ENCODE data around the gene IKZF2.
A peak's percentile ranks its signal among the peaks of the same experiment; 100 is the strongest.

Gene IKZF2

DNA sequence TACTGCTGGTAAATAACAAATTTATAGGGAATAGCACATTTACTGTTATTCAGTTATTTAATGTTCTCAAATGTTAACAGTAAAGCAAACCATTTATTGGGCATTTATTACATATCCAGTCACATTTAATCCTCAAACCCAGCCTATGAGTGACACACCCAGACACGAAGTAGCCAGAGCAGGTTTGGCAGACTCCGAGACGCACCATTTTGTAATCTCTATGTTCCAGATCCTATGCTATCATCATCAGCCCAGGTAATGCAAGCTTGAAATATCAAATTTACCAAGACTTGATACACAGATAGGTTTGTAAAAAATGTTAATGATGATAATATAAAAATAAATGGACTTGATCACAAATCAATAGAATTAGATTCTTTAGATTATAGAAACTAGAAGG, 131.1 kb downstream of the IKZF2 start:
- DNase-seq (ENCODE audit: insufficient read length) (no peak), FAIRE-seq (no peak)
- no peak for TF ChIP-seq POLR2AphosphoS5 (IDR thresholded peaks at IDR 0.05; ENCODE audit: low read depth, low read length)
- TF ChIP-seq TAF1 (IDR thresholded peaks at IDR 0.05; ENCODE audit: borderline replicate concordance, low read depth, low read length): no peak
- no peak for TF ChIP-seq POLR2A (IDR thresholded peaks at IDR 0.05; ENCODE audit: low read depth, low read length)

- no peak for DNase-seq (ENCODE audit: insufficient read length)
- FAIRE-seq: peak; percentile 63
- TF ChIP-seq POLR2AphosphoS5 (IDR thresholded peaks at IDR 0.05; ENCODE audit: low read depth, low read length): no peak
- no peak for TF ChIP-seq TAF1 (IDR thresholded peaks at IDR 0.05; ENCODE audit: borderline replicate concordance, low read depth, low read length)
- no peak for TF ChIP-seq POLR2A (IDR thresholded peaks at IDR 0.05; ENCODE audit: low read depth, low read length)
Measured at GRCh38 chr2:213019368-213019767, 132.0 kb downstream of the IKZF2 start.

GRCh38 chr2:213018340-213018901, 133.0 kb downstream of the IKZF2 start:
- TF ChIP-seq POLR2AphosphoS5 (IDR thresholded peaks at IDR 0.05; ENCODE audit: low read depth, low read length): no peak
- TF ChIP-seq POLR2A (IDR thresholded peaks at IDR 0.05; ENCODE audit: low read depth, low read length): 0 out of 2 replicates have a peak, but pooled peaks have one; percentile 33
- FAIRE-seq (peak; percentile 82), DNase-seq (ENCODE audit: insufficient read length) (no peak)

DNA sequence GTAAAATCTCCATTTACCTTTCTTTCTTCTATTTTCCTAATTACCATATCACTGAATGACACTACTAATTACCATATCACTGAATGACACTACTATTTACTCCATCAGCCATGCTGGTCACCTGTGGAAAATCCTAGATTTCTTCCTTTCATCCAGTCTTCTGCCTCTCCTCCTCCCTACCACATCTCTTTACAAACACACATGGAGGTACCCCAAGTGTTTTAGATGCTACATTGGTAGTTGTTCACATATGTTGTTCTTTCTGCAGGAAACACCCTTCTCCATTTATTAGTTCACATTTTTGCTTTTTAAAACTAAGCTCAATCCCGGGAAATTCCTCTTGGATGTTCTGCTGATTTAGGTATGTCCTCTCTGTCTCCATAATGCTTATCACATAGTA, 134.0 kb downstream of the IKZF2 start:
- FAIRE-seq (no peak), DNase-seq (ENCODE audit: insufficient read length) (no peak)
- TF ChIP-seq POLR2A (IDR thresholded peaks at IDR 0.05; ENCODE audit: low read depth, low read length): 0 out of 2 replicates have a peak, but pooled peaks have one; percentile 37
- no peak for TF ChIP-seq TAF1 (IDR thresholded peaks at IDR 0.05; ENCODE audit: borderline replicate concordance, low read depth, low read length)

GRCh38 chr2:213016984-213017351, 134.4 kb downstream of the IKZF2 start:
- DNase-seq (ENCODE audit: insufficient read length) (no peak), FAIRE-seq (no peak)
- no peak for TF ChIP-seq POLR2A (IDR thresholded peaks at IDR 0.05; ENCODE audit: low read depth, low read length)
- TF ChIP-seq TAF1 (IDR thresholded peaks at IDR 0.05; ENCODE audit: borderline replicate concordance, low read depth, low read length): no peak
- TF ChIP-seq POLR2AphosphoS5 (IDR thresholded peaks at IDR 0.05; ENCODE audit: low read depth, low read length): no peak

DNA sequence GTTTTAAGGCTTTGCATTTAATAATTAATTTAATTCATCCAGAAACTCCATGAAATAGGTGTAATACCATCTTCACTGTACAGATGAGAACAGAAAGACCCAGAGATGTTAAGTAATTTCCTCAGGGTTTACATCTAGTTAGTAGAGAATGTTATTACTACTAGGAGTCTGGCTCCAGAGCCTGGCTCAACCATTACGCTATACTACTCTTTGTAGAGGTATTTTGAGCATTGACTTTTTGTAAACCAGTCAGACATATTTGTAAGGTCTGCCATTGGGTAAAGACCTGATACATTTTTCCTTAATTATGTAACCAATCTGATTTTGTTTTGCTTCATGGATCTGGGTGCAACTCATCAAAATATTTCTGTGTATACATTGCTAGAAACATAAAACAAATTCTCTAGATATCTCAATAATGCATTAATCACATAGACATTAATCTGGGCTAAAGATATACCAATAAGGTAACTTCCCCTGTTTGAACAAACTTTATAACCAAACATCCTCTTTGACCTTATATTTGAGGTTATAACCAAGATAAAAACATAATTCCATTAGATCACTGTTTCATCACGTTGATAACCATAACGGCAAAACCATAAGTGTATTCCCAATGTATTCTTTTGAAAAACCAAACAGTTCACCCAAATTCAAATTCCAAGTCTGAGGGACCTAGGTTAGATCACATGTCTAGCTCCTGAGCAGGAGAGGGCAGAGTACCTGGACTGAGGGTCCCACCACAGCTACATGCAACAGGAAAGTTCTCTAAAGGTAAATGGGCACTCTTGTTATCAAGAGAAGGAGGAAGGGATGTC, 135.0 kb downstream of the IKZF2 start:
- TF ChIP-seq POLR2A (IDR thresholded peaks at IDR 0.05; ENCODE audit: low read depth, low read length): 0 out of 2 replicates have a peak, but pooled peaks have one; percentile 23
- TF ChIP-seq TAF1 (IDR thresholded peaks at IDR 0.05; ENCODE audit: borderline replicate concordance, low read depth, low read length): no peak
- peak; percentile 44; the same call in 1 of the 2 replicates for TF ChIP-seq POLR2AphosphoS5 (IDR thresholded peaks at IDR 0.05; ENCODE audit: low read depth, low read length)
- DNase-seq (ENCODE audit: insufficient read length) (no peak), FAIRE-seq (peak; percentile 91)

GRCh38 chr2:213015387-213016165, 135.8 kb downstream of the IKZF2 start:
- FAIRE-seq: peak; percentile 97
- no peak for DNase-seq (ENCODE audit: insufficient read length)
- TF ChIP-seq POLR2AphosphoS5 (IDR thresholded peaks at IDR 0.05; ENCODE audit: low read depth, low read length) (peak; percentile 60), TAF1 (IDR thresholded peaks at IDR 0.05; ENCODE audit: borderline replicate concordance, low read depth, low read length) (no peak), POLR2A (IDR thresholded peaks at IDR 0.05; ENCODE audit: low read depth, low read length) (peak; percentile 53)

- no peak for TF ChIP-seq TAF1 (IDR thresholded peaks at IDR 0.05; ENCODE audit: borderline replicate concordance, low read depth, low read length)
- TF ChIP-seq POLR2AphosphoS5 (IDR thresholded peaks at IDR 0.05; ENCODE audit: low read depth, low read length): no peak
- no peak for TF ChIP-seq POLR2A (IDR thresholded peaks at IDR 0.05; ENCODE audit: low read depth, low read length)
- DNase-seq (ENCODE audit: insufficient read length): no peak
- FAIRE-seq: peak; percentile 48
Measured at GRCh38 chr2:213013979-213014378, 137.4 kb downstream of the IKZF2 start.

DNA sequence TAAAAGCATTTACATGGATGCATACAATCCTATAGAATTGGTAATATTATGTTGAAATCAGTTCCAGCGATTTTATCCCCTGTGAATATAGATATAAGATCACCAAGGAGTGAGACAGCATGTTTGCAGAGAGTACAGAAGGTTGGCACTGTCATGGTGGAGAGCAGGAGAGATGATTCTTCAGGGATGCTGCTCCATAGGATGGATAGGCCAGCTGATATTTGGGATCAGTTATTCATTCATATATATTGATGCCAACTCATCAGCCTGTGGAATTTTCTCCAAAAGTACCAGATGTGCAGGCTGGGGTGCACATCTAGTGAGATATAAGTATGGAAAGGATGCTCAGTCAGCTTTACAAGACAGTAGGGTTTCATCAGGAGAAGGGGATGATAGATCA, 139.9 kb downstream of the IKZF2 start:
- DNase-seq (ENCODE audit: insufficient read length): no peak
- TF ChIP-seq POLR2A (IDR thresholded peaks at IDR 0.05; ENCODE audit: low read depth, low read length) (0 out of 2 replicates have a peak, but pooled peaks have one; percentile 23), TAF1 (IDR thresholded peaks at IDR 0.05; ENCODE audit: borderline replicate concordance, low read depth, low read length) (no peak), POLR2AphosphoS5 (IDR thresholded peaks at IDR 0.05; ENCODE audit: low read depth, low read length) (no peak; the same call in 1 of the 2 replicates)
- no peak for FAIRE-seq

GRCh38 chr2:213010106-213010779, 141.2 kb downstream of the IKZF2 start:
- FAIRE-seq (peak; percentile 61), DNase-seq (ENCODE audit: insufficient read length) (no peak)
- TF ChIP-seq POLR2AphosphoS5 (IDR thresholded peaks at IDR 0.05; ENCODE audit: low read depth, low read length): peak; percentile 31; the same call in 1 of the 2 replicates
- peak; percentile 20; the same call in 1 of the 2 replicates for TF ChIP-seq POLR2A (IDR thresholded peaks at IDR 0.05; ENCODE audit: low read depth, low read length)
- no peak for TF ChIP-seq TAF1 (IDR thresholded peaks at IDR 0.05; ENCODE audit: borderline replicate concordance, low read depth, low read length)
